ENCODE measurements around the gene TEX19.

The TEX19 gene

GRCh38 chr17:82412535-82413520 is 53.8 kb downstream of the TEX19 start:
- FAIRE-seq: no peak

Measured in G401.6 (cell line).